GM19438 (cell line): Measurements from ENCODE around the gene MXRA8.
"Not testable (repeated sequence)": the region's sequence is repeated elsewhere in the genome, so short reads cannot be mapped to it uniquely, and the experiment has no call there.

Source experiments
- ATAC-seq: cut with Tn5 transposase; IDR thresholded peaks from one replicate; pipeline ENCODE4 v1.9.1; 2021; ENCODE audit warnings: low read depth; ENCODE audit not compliant: unreplicated experiment

Gene MXRA8

DNA sequence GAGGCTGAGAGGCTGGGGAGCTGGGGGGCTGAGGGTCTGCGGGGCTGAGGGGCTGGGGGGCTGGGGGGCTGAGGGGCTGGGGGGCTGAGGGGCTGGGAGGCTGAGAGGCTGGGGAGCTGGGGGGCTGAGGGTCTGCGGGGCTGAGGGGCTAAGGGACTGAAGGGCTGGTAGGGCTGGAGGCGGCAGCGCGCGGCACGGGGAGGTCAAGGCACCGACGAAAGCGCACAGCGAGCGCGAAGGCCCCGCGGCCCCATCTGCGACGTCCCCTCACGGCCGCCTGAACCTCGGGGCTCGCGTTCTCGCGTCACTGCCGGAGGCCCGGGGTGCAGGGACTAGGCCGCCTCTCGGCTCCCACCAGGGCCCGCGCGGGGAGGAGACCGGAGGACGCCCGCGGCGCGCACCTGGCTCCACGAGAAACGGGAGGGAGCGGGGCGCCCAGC, 34.3 kb downstream of the MXRA8 start:
- ATAC-seq = peak; percentile 10

- no peak for ATAC-seq
These were observed 35.4 kb downstream of the MXRA8 start for GRCh38 chr1:1322952-1323351.

DNA sequence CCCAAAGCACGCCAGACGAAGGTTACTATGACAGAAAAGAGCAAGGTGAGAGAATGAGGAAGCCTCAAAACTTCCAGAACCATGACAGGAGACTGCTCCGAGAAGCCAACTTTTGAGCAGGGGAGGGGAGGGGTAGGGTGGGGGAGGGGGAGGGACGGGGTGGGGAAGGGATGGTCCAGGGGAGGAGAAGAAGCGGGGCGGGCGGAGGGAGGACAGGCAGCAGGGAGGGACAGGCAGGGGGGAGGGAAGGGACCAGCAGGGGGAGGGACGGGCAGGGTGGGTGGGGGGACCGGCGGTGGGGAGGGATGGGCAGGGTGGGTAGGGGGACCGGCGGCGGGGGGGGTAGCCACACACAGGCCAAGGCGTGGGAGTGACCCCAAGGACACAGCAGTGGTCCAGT, 35.9 kb downstream of the MXRA8 start:
- no peak for ATAC-seq

- ATAC-seq = no peak
These were observed 36.9 kb downstream of the MXRA8 start for GRCh38 chr1:1321477-1321876.

- ATAC-seq = no peak
These were observed 37.5 kb downstream of the MXRA8 start for GRCh38 chr1:1320666-1321448.

DNA sequence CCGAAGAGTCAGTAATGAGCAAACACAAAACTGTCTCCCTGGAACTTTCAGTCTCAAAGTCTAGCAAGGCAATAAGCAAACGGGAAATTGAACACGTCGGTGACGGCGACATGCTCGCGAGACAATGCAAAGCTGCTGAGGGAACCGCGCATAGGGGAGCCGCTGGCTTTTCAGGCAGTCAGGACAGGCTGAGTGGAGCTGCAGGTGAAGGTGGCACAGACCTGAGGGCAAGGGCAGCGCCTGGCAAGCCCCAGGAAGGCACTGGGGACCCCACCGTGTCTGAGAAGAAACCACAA, 38.8 kb downstream of the MXRA8 start:
- no peak for ATAC-seq

DNA sequence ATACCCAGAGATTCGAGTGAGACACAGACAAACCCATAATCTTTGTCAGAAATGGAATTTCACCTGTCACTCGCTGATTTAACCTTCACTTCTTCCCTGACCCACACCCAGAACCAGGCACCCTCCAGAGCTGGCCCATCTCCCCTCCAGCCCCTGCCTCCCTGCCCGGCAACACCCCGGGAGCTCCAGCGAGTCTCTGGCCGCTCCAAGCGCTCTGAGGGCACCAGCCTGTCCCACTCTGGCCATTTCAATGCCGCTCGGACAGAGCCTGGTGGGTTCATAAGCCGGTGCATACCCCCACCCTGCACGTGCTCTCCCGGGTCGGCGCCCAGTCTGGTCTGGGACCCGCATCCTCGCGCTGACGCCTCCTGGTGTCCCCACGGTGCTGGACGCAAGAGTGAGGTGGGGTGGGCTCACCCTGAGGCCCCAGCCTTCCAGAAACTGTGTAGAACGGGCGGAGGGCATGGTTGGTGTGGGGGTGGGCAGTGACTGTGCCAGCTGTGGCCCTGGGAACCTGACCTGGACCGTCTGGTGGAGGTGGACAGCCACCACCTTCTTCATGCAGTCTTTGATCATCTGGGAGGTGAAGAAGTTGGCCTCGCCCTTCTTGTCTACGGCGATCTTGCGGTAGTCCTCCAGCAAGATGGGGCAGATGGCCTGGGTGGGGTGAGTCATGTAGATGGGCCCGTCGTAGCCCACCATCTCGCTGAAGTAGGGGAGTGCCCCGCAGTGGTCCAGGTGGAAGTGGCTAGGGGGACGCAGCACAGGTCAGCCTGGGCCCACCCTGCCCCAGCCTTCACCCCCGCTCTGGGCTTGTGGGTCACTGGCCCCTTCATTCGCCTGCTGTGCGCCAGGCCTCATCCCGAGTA, 39.3 kb downstream of the MXRA8 start:
- no peak for ATAC-seq

DNA sequence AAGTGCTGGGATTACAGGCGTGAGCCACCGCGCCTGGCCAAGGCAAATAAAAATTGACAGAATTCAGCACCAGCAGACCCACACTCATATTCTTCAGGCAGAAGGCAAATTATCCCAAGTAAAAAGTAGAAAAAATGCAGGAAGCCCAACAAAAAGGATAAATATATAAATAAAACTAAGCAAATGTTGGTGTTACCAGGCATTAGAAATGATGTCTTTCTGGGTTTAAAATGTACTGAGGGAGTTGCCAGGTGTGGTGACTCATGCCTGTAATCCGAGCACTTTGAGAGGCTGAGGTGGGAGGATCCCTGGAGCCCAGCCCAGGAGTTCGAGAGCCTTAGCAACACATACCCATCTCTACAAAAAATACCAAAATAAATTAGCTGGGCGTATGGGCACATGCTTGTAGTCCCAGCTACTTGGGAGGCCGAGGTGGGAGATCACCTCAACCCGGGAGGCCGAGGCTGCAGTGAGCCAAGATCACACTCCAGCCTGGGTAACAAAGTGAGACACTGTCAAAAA, 40.2 kb downstream of the MXRA8 start:
- ATAC-seq = no peak

DNA sequence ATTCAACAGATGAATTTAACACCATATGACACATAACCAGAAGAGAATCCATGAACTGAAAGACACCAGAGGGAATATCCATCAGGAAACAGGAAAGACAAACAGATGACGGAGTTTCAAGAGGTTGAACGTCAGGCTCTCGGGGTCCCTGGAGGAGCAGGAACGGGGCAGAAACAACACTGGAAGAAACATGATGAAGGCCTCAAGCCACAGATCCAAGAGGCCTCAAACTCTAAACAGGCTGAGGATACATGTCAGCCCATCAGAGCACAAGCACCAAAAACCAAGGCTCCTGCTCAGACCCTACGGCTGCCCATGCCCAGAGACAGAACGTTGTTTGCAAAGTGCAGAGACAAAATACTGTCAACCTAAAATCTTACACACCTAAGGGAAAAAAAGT, 40.9 kb downstream of the MXRA8 start:
- ATAC-seq = no peak

DNA sequence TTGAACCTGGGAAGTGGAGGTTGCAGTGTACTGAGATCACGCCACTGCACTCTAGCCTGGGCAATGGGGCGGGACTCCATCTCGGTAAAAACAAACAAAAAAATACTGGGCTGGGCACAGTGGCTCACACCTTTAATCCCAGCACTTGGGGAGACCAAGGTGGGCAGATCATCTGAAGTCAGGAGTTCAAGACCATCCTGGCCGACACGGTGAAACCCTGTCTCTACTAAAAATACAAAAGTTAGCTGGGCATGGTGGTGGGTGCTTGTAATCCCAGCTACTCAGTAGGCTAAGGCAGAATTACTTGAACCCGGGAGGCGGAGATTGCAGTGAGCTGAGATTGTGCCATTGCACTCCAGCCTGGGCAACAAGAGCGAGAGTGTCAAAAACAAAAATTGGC, 42.2 kb downstream of the MXRA8 start:
- ATAC-seq = not testable (repeated sequence)

DNA sequence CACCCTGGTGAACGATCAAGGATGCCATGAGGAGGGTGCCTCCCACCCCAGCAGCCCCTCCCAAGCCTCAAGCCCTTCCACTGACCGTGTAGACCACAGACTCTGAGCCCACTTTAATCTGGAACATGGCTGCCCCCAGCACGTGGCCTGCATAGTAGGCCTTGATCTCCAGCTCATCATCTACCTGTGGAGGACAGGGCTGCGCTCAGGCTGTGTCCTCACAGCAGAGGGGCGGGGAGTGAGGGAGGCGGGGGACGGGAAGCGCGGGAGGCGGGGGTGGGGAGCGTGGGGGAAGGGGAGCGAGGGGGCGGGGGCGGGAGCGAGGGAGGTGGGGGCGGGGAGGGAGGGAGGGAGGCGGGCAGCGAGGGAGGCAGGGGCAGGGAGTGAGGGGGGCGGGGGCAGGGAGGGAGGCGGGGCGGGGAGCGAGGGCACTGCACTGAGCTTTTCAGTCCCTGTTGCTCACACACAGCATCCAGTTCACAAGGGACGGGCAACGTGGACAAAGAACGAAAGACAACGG, 42.9 kb downstream of the MXRA8 start:
- no peak for ATAC-seq

GRCh38 chr1:1314678-1315335, 43.5 kb downstream of the MXRA8 start:
- no peak for ATAC-seq

- no peak for ATAC-seq
These were observed 44.1 kb downstream of the MXRA8 start for GRCh38 chr1:1314237-1314586.

DNA sequence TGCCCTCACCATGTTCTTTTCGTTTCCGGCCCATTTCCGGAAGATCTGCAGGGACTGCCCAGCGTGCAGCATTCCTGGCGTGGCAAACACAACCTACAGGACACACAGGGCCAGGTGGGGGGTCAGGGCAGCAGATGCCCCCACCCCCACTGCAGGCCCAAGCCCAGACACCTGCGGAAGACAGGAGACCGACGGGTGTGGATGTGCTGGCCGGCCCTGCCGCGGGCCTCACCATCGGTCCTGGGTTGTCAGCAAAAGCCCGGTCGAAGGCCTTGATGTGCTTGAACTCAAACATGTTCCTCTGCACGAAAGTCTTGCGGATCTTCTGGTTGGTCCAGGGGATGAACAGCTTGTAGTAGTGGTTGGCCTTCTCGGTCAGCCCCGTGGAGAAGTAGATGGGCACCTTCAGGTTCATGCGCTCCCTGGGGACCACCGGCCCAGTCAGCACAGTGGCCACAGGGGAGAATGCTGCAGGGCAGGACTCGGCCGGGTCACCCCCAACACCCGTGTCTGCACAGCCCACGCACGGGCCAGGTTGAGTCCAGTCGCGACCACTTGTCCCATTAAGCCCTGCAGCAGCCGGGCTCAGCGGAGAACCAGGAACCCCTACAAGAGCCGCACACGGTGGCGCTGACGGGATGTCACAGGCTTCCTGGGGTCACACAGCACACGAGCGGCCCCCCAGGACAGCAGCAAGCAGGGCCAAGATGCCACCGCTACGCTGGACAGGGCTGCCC, 44.7 kb downstream of the MXRA8 start:
- no peak for ATAC-seq

GRCh38 chr1:1312450-1313314, 45.7 kb downstream of the MXRA8 start:
- ATAC-seq = no peak

GRCh38 chr1:1311107-1312104, 46.9 kb downstream of the MXRA8 start:
- ATAC-seq = no peak

- no peak for ATAC-seq
These were observed 47.8 kb downstream of the MXRA8 start for GRCh38 chr1:1310476-1311053.

GRCh38 chr1:1310109-1310385, 48.3 kb downstream of the MXRA8 start:
- ATAC-seq = no peak
